Natural killer cell (primary cell): ENCODE measurements around the gene SLBP. TPM values are rescaled to one million over a fixed set of nuclear protein-coding genes. Genes with fewer than 3 reads are reported as not detected.

Source experiments
- ATAC-seq, 3 donors: fragments of 150-1000 bp in 2 of 3; fragments of 200-7000 bp in 1 of 3; cut with Tn5 transposase; 1 replicate in 1 of 3; 2 replicates in 2 of 3; pipeline ENCODE4 v1.10.0; 2021; ENCODE audit warnings: mild to moderate bottlenecking in 2 of 3, moderate library complexity in 2 of 3
- DNase-seq, 2 donors: peaks; one replicate each; pipeline versions ENCODE4 v3.0.0 to v3.0.0-alpha.2; 2013 to 2021; ENCODE audit warnings: mixed read lengths in 1 of 2
- H3K27ac ChIP-seq: one replicate; pipeline ENCODE4 v1.5.1; 2013; ENCODE audit warnings: mild to moderate bottlenecking, low read length
- H3K27me3 ChIP-seq: one replicate; pipeline ENCODE4 v1.6.1; 2013; ENCODE audit warnings: low read length; ENCODE audit not compliant: control insufficient read depth, insufficient read depth
- H3K36me3 ChIP-seq: one replicate; pipeline ENCODE4 v1.6.1; 2013; ENCODE audit warnings: low read length; ENCODE audit not compliant: control insufficient read depth, insufficient read depth
- H3K4me1 ChIP-seq: one replicate; pipeline ENCODE4 v1.6.1; 2013; ENCODE audit warnings: low read length; ENCODE audit not compliant: control insufficient read depth, insufficient read depth
- H3K4me3 ChIP-seq: one replicate; pipeline ENCODE4 v1.5.1; 2013; ENCODE audit warnings: low read length
- H3K9me3 ChIP-seq: one replicate; pipeline ENCODE4 v1.6.1; 2013; ENCODE audit warnings: low read length; ENCODE audit not compliant: control insufficient read depth, insufficient read depth
- H3K27ac Mint-ChIP-seq, 2 donors: one replicate each; pipeline ENCODE4 v1.8.0; 2022; ENCODE audit warnings: mild to moderate bottlenecking in 2 of 2, mixed read lengths in 2 of 2, moderate library complexity in 1 of 2
- H3K27me3 Mint-ChIP-seq, 2 donors: one replicate each; pipeline ENCODE4 v1.8.0; 2022; ENCODE audit warnings: low read depth in 2 of 2, mixed read lengths in 2 of 2
- H3K36me3 Mint-ChIP-seq: one replicate; pipeline ENCODE4 v1.8.0; 2022; ENCODE audit warnings: mixed read lengths
- H3K4me1 Mint-ChIP-seq, 2 donors: one replicate each; pipeline ENCODE4 v1.8.0; 2022; ENCODE audit warnings: mixed read lengths in 2 of 2
- H3K4me3 Mint-ChIP-seq: one replicate; pipeline ENCODE4 v1.8.0; 2022; ENCODE audit warnings: mild to moderate bottlenecking, moderate library complexity, mixed read lengths
- H3K9me3 Mint-ChIP-seq, 2 donors: one replicate each; pipeline ENCODE4 v1.8.0; 2022; ENCODE audit warnings: mixed read lengths in 2 of 2
- CTCF ChIP-seq: fragments of 200-600 bp; IDR thresholded peaks from one replicate; pipeline ENCODE4 v1.8.0; 2022; ENCODE audit warnings: antibody characterized with exemption
- WGBS: methylation state at CpG from one replicate; pipeline ENCODE4 v1.1.7; 2013; ENCODE audit warnings: missing lambda C conversion rate; ENCODE audit not compliant: insufficient coverage; 5-methylcytosine and 5-hydroxymethylcytosine counted together
- intact Hi-C: fragments of 100-400 bp; cut with micrococcal nuclease; formaldehyde crosslinking; loops from one replicate; pipeline ENCODE4 v1.14.2; 2022
- total RNA-seq, 4 donors: library from RNA; stranded (reverse); fragments of 120-200 nt in 1 of 4; gene quantifications; one replicate each; pipeline versions ENCODE4 v1.2.3 to v1.2.4, GENCODE V29; 2013 to 2022

SLBP gene
- total RNA-seq, 3 donors from 2014 or later (not counting 1 experiment from before 2014, with no cell fraction given): 29.5 to 38.8 (median 38.6) TPM

DNA sequence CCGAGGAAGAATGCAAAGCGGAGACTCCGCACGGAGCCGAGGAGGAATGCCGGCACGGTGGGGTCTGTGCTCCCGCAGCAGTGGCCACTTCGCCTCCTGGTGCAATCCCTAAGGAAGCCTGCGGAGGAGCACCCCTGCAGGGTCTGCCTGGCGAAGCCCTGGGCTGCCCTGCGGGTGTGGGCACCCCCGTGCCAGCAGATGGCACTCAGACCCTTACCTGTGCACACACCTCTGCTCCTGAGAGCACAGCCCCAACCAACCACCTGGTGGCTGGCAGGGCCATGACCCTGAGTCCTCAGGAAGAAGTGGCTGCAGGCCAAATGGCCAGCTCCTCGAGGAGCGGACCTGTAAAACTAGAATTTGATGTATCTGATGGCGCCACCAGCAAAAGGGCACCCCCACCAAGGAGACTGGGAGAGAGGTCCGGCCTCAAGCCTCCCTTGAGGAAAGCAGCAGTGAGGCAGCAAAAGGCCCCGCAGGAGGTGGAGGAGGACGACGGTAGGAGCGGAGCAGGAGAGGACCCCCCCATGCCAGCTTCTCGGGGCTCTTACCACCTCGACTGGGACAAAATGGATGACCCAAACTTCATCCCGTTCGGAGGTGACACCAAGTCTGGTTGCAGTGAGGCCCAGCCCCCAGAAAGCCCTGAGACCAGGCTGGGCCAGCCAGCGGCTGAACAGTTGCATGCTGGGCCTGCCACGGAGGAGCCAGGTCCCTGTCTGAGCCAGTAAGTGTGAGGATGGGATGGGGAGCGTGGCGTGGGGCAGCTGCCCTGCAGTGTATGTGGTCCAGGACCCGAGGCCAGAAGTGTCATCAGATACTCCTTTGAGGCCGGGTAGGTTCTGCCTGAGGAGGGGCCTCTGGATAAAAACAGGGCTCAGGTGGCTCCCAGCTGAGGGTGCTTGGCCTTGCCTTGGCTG, 16.2 kb upstream of the SLBP start:
- no peak overlapping the region for H3K4me3 ChIP-seq
- WGBS: 95% methylated on average over 31 of the region's 31 CpGs
- Mint-ChIP-seq H3K27ac (no peak overlapping the region), H3K36me3 (no peaks in the 10 kb centered on the region), H3K9me3 (no peaks in the 10 kb centered on the region), H3K4me3 (no peak overlapping the region), H3K4me1 (peaks cover 15 to 21% of the 10 kb centered on the region in 2 donors), H3K27me3 (no peaks in the 10 kb centered on the region)
- no peak overlapping the region for H3K27ac ChIP-seq
- no peaks in the 10 kb centered on the region for H3K27me3 ChIP-seq
- peaks cover 37% of the 10 kb centered on the region for H3K36me3 ChIP-seq
- peaks cover 33% of the 10 kb centered on the region for H3K4me1 ChIP-seq
- ATAC-seq: no peak
- no peak for TF ChIP-seq CTCF
- no peak for DNase-seq
- intact Hi-C loops: no loop called here
- no peaks in the 10 kb centered on the region for H3K9me3 ChIP-seq

GRCh38 chr4:1727117-1728031, 15.3 kb upstream of the SLBP start:
- Mint-ChIP-seq H3K9me3 (no peaks in the 10 kb centered on the region), H3K27me3 (no peaks in the 10 kb centered on the region), H3K4me1 (peaks cover 24 to 30% of the 10 kb centered on the region in 2 donors), H3K36me3 (no peaks in the 10 kb centered on the region), H3K27ac (no peak overlapping the region), H3K4me3 (no peak overlapping the region)
- Histone ChIP-seq H3K9me3 (no peaks in the 10 kb centered on the region), H3K4me3 (no peak overlapping the region), H3K27ac (no peak overlapping the region), H3K27me3 (no peaks in the 10 kb centered on the region), H3K4me1 (peaks cover 43% of the 10 kb centered on the region), H3K36me3 (peaks cover 30% of the 10 kb centered on the region)
- WGBS: 67% methylated on average over 18 of the region's 18 CpGs
- TF ChIP-seq CTCF: no peak
- ATAC-seq (no peak), DNase-seq (no peak)
- intact Hi-C loops: no loop called here

DNA sequence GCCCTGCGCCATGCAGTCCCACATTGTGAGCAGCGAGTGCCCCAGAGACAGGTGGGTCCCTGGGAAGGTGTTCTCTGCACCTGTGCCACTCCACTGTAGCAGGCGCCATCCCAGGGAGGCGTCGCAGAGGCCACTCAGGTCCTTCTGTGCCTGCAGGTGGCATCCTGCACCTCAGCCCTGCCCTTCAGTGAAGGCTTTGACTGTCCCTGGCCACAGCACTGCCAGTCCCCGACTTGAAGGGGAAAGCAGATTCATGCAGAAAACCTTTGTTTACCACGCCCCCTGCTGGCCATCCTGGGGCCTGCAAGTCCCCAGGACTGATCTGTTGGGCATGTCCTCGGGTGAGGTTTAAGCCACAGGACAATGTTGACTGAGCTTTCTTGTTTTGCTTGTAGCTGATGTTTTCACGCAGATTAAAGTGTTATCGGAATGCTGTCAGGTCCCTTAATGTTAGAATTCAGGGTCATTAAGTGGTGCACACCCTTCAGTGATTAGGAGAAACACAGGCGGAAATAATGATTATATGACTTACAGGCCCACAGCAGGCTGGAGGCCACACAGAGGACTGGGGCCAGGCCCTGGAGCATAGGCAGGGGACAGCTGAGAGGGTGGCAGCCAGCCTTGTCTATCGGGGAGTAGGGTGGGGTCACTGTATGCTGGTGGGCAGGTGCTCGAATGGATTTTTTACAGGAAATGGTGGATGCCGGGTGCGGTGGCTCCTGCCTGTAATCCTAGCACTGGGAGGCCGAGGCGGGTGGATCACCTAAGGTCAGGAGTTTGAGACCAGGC, 14.2 kb upstream of the SLBP start:
- ATAC-seq (peak; percentile 60 to 77 (median 63)), DNase-seq (peak; percentile 91 to 92)
- Histone ChIP-seq H3K9me3 (no peaks in the 10 kb centered on the region), H3K4me3 (no peak overlapping the region), H3K36me3 (peaks cover 26% of the 10 kb centered on the region), H3K27me3 (no peaks in the 10 kb centered on the region), H3K4me1 (peaks cover 51% of the 10 kb centered on the region), H3K27ac (no peak overlapping the region)
- WGBS: 65% methylated on average over 17 of the region's 17 CpGs
- Mint-ChIP-seq H3K27me3 (no peaks in the 10 kb centered on the region), H3K4me1 (peaks cover 30 to 37% of the 10 kb centered on the region in 2 donors), H3K4me3 (peak overlapping the region; percentile 13), H3K36me3 (no peaks in the 10 kb centered on the region), H3K27ac (peak overlapping the region; percentile 58 to 61), H3K9me3 (no peaks in the 10 kb centered on the region)
- TF ChIP-seq CTCF: peak; percentile 86
- intact Hi-C loops: loop anchor here (1.0 kb wide), 1 partner anchor 33 kb away; no protein-coding TSS in a partner anchor
